ENCODE measurements around the gene KCNQ5.

GRCh38 chr6:73062130-73062529 is 440.3 kb downstream of the KCNQ5 start:
- TF ChIP-seq CTCF (IDR thresholded peaks at IDR 0.05) (no peak), POLR2A (IDR thresholded peaks at IDR 0.05) (no peak)

Measured in vagina (tissue), 2 donors.